Prostate gland (tissue), 2 donors: ENCODE measurements around the gene DCAF8L1. TPM values are rescaled to one million over a fixed set of nuclear protein-coding genes. Genes with fewer than 3 reads are reported as not detected.

ENCODE experiments used
- DNase-seq: peaks from one replicate; pipeline ENCODE4 v3.0.0-alpha.2; 2019; ENCODE audit warnings: low spot score
- H3K27ac ChIP-seq, 2 donors: fragments of 200-600 bp; sonication (generic); 2 replicates each; pipeline ENCODE4 v1.5.1; 2017 to 2019
- H3K27me3 ChIP-seq: fragments of 200-600 bp; sonication (generic); replicated peaks from 2 replicates; pipeline ENCODE4 v1.5.1; 2019; ENCODE audit not compliant: insufficient read depth
- H3K36me3 ChIP-seq, 2 donors: fragments of 200-600 bp; sonication (generic); 1 replicate in 1 of 2; 2 replicates in 1 of 2; pipeline versions ENCODE4 v1.5.1 to v1.8.1; 2017 to 2019
- H3K4me1 ChIP-seq: fragments of 200-600 bp; sonication (generic); replicated peaks from 2 replicates; pipeline ENCODE4 v1.5.1; 2019
- H3K4me3 ChIP-seq, 2 donors: fragments of 200-600 bp; sonication (generic); 2 replicates each; pipeline ENCODE4 v1.5.1; 2017 to 2019
- H3K9me3 ChIP-seq: fragments of 200-600 bp; sonication (generic); 2 replicates; pipeline ENCODE4 v1.5.1; 2017
- POLR2A ChIP-seq: fragments of 450-650 bp; IDR thresholded peaks from one replicate; pipeline ENCODE4 v1.6.1; 2016; ENCODE audit warnings: antibody characterized with exemption, mild to moderate bottlenecking
- POLR2AphosphoS5 ChIP-seq: sonication (generic); formaldehyde crosslinking; IDR thresholded peaks from one replicate; pipeline ENCODE4 v1.6.1; 2017; ENCODE audit warnings: antibody characterized with exemption
- WGBS: methylation state at CpG from one replicate; pipeline ENCODE4 v1.1.5; 2018; 5-methylcytosine and 5-hydroxymethylcytosine counted together
- intact Hi-C: fragments of 100-400 bp; cut with DNase I; formaldehyde crosslinking; loops from one replicate; pipeline ENCODE4 v1.14.2; 2022
- total RNA-seq, 2 donors: library from RNA; depleted of rRNA; stranded (reverse); fragments of >200 nt; gene quantifications; one replicate each; pipeline ENCODE4 v1.1.0, GENCODE V29; 2016
- TF ChIP-seq, protein P1 (sequence below), 4 experiments: fragments of 200-600 bp in 2 of 4; fragments of 450-650 bp in 2 of 4; sonication (generic) in 2 of 4; IDR thresholded peaks; 1 replicate in 3 of 4; 2 replicates in 1 of 4; pipeline ENCODE4 v1.5.1; 2016 to 2019; ENCODE audit warnings: antibody characterized with exemption in 4 of 4, mild to moderate bottlenecking in 2 of 4, moderate library complexity in 2 of 4

Gene DCAF8L1
- 1 to 10 TPM in 1 of 2 donors, not detected in 1; 1.0 TPM for total RNA-seq

DNA sequence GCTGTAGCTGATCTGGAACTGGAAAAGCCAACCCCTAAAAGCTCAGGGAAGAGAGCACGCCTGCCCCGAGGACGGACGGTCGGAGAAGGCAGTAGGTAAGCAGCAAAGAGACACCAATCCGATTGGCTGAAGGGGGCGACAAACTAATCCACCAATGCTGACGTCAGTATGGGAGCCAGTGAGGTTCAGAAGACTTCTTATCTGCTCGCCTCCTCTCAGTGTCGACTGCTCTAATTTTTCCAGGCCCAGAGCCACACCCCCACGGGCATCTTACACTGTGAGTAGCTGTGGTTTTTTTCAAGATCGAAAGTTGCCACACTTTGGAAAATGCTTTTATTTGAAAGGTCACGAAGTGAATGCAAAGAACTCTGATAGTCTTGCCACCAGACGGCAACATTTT, at the start of gene DCAF8L1:
Gene DCAF8L1 (minus strand): TSS at position 101 of the 400 bp plus-strand sequence. CDS start 115 bp downstream, outside the sequence.
- WGBS: 95% methylated on average over 14 of the region's 14 CpGs
- no peak within 1 kb of the TSS for H3K27ac ChIP-seq
- H3K27me3 ChIP-seq: no peaks in the 10 kb centered on the region
- H3K36me3 ChIP-seq: no peaks in the 10 kb centered on the region
- no peak for TF ChIP-seq POLR2A
- TF ChIP-seq, protein P1, sequence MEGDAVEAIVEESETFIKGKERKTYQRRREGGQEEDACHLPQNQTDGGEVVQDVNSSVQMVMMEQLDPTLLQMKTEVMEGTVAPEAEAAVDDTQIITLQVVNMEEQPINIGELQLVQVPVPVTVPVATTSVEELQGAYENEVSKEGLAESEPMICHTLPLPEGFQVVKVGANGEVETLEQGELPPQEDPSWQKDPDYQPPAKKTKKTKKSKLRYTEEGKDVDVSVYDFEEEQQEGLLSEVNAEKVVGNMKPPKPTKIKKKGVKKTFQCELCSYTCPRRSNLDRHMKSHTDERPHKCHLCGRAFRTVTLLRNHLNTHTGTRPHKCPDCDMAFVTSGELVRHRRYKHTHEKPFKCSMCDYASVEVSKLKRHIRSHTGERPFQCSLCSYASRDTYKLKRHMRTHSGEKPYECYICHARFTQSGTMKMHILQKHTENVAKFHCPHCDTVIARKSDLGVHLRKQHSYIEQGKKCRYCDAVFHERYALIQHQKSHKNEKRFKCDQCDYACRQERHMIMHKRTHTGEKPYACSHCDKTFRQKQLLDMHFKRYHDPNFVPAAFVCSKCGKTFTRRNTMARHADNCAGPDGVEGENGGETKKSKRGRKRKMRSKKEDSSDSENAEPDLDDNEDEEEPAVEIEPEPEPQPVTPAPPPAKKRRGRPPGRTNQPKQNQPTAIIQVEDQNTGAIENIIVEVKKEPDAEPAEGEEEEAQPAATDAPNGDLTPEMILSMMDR (IDR thresholded peaks at IDR 0.05): no peak
- TF ChIP-seq POLR2AphosphoS5: no peak
- no peak within 1 kb of the TSS for H3K4me3 ChIP-seq
- no peaks in the 10 kb centered on the region for H3K9me3 ChIP-seq
- no peaks in the 10 kb centered on the region for H3K4me1 ChIP-seq
- intact Hi-C loops: no loop called here
- no peak for DNase-seq

DNA sequence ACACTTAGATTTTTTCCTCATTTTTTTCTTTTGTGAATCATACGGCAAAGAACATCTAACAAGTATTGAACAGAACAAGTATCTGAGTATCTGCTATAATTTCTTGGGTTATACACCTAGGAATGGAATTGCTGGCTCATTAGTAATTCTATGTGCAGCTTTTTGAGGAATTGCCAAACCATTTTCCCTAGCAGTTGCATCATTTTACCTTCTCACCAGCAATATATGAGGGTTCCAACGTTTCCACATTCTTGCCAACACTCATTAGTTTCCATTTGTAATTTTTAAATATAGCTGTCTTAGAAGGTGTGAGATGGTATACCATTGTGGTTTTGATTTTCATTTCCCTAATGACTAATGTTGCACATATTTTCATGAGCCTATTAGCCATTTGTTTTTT, 41.1 kb upstream of the DCAF8L1 start:
- no peak for DNase-seq
- intact Hi-C loops: no loop called here
- no peak overlapping the region for H3K4me3 ChIP-seq
- no peaks in the 10 kb centered on the region for H3K36me3 ChIP-seq
- no peaks in the 10 kb centered on the region for H3K4me1 ChIP-seq
- H3K27me3 ChIP-seq: no peaks in the 10 kb centered on the region
- no peak overlapping the region for H3K27ac ChIP-seq
- TF ChIP-seq POLR2A: no peak
- TF ChIP-seq, protein P1 (IDR thresholded peaks at IDR 0.05): no peak
- TF ChIP-seq POLR2AphosphoS5: no peak
- 88% methylated on average over 2 of the region's 2 CpGs for WGBS
- H3K9me3 ChIP-seq: no peaks in the 10 kb centered on the region

DNA sequence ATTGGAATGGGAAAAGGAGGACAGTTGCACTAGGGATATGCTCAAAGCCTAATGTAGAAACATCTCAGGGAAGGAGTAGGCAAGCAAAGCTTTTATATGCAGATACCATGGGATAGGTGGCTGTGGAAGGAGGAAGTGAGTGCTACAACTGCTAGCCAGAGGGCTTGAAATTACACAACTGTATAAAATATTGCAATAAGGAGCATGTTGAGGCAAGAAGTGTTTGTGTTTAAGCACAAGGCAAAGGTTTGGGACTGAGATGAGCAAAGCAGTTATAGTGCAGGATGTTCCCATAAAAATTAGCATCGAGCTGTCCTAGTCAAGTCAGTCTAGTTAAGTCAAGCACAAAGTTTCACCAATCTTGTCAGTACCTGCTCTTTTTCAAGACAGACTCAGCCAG, 35.6 kb upstream of the DCAF8L1 start:
- 18% methylated on average over 1 of the region's 1 CpG for WGBS
- Histone ChIP-seq H3K27me3 (no peaks in the 10 kb centered on the region), H3K4me1 (no peaks in the 10 kb centered on the region), H3K27ac (no peak overlapping the region), H3K4me3 (no peak overlapping the region), H3K9me3 (no peaks in the 10 kb centered on the region), H3K36me3 (no peaks in the 10 kb centered on the region)
- intact Hi-C loops: no loop called here
- TF ChIP-seq, protein P1 (IDR thresholded peaks at IDR 0.05): no peak
- TF ChIP-seq POLR2A (no peak), POLR2AphosphoS5 (no peak)
- no peak for DNase-seq

DNA sequence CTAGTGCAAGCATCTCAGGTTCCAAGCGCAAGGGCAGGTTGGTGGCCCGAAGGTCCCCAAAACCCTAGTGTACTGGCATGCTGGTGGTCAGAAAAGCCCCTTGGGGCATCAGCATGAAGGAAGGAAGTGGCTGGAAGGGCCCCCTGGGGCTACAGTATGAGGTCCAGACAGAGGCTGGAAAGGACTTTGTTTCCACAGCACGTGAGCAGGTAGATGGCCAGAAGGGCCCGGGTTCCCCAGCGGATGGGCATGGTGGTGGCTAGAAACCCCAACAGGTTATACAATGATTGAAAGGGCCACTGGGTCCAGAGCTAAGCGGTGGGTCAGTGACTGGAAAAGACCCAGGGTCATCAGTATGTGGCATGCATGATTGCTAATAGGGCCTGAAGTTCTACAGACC, 34.7 kb upstream of the DCAF8L1 start:
- no peak for DNase-seq
- H3K36me3 ChIP-seq: no peaks in the 10 kb centered on the region
- intact Hi-C loops: no loop called here
- H3K4me3 ChIP-seq: no peak overlapping the region
- H3K4me1 ChIP-seq: no peaks in the 10 kb centered on the region
- WGBS: 95% methylated on average over 6 of the region's 6 CpGs
- H3K27me3 ChIP-seq: no peaks in the 10 kb centered on the region
- TF ChIP-seq POLR2A (no peak), POLR2AphosphoS5 (no peak)
- TF ChIP-seq, protein P1 (IDR thresholded peaks at IDR 0.05): no peak
- H3K9me3 ChIP-seq: no peaks in the 10 kb centered on the region
- no peak overlapping the region for H3K27ac ChIP-seq

DNA sequence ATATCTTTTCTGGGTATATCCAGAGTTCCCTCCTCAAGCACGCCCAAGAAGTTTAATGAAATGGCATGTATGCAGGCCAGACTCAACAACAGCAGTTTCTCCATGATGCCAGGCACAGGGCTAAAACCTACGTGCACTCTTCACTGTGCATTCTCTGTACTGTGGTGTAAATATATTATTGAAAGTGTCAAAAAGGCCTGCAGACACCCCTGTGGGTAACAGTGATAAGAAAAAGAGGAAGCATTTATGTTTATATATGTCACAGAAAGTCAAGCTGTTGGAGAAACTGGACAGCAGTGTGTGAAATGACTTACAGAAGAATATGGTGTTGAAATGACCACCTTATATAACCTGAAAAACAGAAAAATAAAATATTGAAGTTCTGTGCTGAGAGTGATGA, 29.6 kb upstream of the DCAF8L1 start:
- Histone ChIP-seq H3K9me3 (no peaks in the 10 kb centered on the region), H3K4me3 (no peak overlapping the region), H3K36me3 (no peaks in the 10 kb centered on the region), H3K27ac (no peak overlapping the region), H3K27me3 (no peaks in the 10 kb centered on the region), H3K4me1 (no peaks in the 10 kb centered on the region)
- intact Hi-C loops: no loop called here
- DNase-seq: no peak
- 88% methylated on average over 2 of the region's 2 CpGs for whole genome bisulfite sequencing
- TF ChIP-seq POLR2A: no peak
- TF ChIP-seq, protein P1 (IDR thresholded peaks at IDR 0.05): no peak
- no peak for TF ChIP-seq POLR2AphosphoS5
